Measurements from ENCODE around the gene TMEM132D.

The TMEM132D gene

GRCh38 chr12:129873111-129873832 is 30.6 kb downstream of the TMEM132D start:
- DNase-seq (ENCODE audit: low read depth in 2 of 3, low spot score in 1 of 3), result no peak

DNA sequence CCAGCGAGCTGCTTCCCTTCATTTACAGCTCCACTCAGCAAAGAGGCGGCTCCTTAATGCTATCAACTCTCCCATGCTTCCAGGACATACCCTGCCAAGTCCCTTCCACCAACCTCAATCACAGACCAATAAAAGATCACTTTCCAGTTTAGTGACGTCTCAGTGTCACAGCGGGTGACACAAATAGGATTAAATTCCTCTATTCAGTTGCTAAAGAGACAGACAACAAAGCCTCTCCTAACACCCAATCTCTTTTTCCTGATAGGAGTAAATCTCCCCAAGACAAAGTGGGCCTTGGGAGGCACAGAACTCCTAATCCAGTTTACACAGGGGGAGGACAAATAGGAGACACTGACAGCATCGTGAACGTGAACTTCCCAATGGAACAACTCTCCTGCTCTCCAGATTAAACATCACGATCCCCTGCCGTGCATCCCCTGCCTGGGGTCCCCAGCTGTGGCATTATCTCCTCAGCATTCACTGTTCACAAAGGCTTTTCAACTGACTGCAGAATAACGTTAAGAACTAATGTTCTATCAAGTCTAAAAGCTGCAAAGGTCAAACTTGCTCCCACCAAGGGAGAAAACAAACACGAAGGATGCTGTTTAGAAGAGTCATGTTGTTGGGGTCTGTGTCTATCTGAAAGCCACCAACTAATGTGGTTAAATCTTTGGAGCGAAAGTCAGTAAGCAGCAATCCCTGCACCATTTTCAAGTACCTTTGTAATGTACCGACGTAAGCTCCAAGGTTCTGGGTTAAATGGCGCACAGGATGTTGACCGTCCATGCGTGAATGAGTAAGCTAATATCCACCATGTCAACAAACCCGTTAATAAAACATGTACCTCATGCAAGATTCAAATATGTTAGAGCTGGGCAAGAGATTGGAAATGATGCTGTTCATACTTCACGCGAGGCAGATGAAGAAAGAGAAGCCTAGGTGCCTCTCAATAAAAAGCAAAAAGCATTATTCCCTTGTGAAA is 31.5 kb downstream of the TMEM132D start:
- DNase-seq (ENCODE audit: low read depth in 2 of 3, low spot score in 1 of 3), result no peak

DNA sequence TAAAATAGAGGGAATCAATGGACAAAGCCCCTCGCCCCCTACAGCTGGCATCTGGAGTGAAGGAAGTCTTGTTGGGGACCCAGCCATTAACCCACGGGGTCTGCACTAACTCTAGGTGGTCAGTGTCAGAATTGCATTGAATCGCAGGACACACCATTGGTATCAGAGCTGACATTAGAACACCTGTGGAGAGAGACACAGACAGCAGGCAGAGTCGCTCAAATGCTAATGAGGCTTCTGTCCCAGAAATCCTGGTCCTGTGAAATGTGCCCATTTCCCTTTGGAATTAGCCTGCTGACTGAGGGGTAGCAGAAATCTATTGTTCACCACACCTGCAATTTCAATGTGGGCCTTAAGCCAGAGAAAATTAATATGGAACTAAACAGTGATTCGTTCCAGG is 33.0 kb downstream of the TMEM132D start:
- DNase-seq (ENCODE audit: low read depth in 2 of 3, low spot score in 1 of 3), result no peak

DNA sequence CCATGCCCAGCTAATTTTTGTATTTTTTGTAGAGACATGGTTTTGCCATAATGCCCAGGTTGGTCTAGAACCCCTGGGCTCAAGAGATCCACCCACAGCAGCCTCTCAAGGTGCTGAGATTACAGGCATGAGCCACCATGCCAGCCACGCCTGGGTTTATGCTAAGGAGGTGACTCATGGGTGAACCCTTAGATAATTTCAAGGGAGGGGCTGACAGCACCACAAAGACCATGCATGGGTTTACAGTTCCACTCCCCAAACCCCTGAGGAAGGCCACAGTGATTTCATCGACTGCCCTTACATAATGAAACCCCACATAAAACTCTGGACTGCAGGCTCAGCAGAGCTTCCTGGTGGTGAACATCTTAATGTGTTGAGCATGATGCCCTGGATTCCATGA is 33.7 kb downstream of the TMEM132D start:
- DNase-seq (ENCODE audit: low read depth in 2 of 3, low spot score in 1 of 3), result no peak

DNA sequence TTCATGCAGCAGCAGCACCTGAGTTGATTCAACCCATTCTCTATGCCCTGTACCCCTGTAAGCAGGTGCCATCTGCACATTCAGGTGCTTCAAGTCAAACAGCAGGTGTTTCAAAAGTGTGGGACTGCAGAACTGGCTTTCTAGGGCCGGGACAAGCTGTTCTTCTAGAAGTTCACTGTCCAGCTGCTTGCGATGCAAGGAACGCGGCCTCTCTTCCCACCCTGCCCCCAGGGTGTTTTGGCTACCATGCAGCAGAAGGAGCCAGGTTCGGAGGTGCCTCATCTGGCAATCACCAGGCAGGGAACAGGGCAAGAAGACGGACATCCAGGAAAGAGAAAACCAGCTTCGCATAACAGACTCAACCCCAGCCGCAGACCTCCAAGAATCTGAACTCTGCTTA is 35.2 kb downstream of the TMEM132D start:
- no peak for DNase-seq (ENCODE audit: low read depth in 2 of 3, low spot score in 1 of 3)

DNA sequence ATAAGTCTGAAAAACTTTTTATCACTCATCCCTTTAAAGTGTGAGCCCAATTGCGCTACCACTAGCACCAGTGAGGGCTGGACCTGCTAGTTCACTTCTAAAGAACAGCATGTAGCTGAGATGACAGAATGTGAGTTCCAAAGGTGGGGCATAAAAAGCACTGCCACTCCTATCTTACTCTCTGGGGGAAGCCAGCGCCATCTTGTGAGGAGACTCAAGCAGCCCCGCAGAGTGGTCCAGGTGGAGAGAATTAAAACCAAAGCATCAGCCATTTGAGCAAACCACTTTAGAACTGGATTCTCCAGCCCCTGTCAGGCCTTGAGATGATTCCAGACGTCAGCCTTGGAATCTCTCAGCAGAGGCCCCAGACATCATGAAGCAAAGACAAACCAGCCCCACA is 39.9 kb downstream of the TMEM132D start:
- DNase-seq (ENCODE audit: low read depth in 2 of 3, low spot score in 1 of 3), result no peak

- DNase-seq (ENCODE audit: low read depth in 2 of 3, low spot score in 1 of 3), result no peak
These were observed 41.2 kb downstream of the TMEM132D start for GRCh38 chr12:129862561-129863175.

- no peak for DNase-seq (ENCODE audit: low read depth in 2 of 3, low spot score in 1 of 3)
These were observed 41.9 kb downstream of the TMEM132D start for GRCh38 chr12:129861951-129862350.

GRCh38 chr12:129854591-129854990 is 49.2 kb downstream of the TMEM132D start:
- no peak for DNase-seq (ENCODE audit: low read depth in 2 of 3, low spot score in 1 of 3)

GRCh38 chr12:129851296-129851695 is 52.5 kb downstream of the TMEM132D start:
- no peak for DNase-seq (ENCODE audit: low read depth in 2 of 3, low spot score in 1 of 3)

DNA sequence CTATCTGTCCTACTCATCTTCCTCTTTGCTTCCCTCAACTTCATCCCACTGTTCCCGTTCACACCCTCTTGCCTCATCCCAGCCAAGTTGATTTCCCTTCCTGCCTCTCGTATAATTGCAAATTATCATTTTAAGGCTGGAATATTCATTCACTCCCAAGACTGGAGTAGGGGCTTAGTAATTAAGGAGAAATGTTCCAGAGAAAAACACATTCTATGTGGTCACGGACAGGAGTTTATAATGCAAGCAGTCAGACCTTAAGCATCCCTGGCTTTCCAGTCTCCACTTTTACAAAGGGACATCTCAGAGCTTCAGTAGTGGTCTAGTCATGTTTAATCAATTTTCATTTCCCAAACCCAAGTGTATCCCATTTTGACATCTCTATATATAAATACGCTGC is 54.9 kb downstream of the TMEM132D start:
- no peak for DNase-seq (ENCODE audit: low read depth in 2 of 3, low spot score in 1 of 3)

DNA sequence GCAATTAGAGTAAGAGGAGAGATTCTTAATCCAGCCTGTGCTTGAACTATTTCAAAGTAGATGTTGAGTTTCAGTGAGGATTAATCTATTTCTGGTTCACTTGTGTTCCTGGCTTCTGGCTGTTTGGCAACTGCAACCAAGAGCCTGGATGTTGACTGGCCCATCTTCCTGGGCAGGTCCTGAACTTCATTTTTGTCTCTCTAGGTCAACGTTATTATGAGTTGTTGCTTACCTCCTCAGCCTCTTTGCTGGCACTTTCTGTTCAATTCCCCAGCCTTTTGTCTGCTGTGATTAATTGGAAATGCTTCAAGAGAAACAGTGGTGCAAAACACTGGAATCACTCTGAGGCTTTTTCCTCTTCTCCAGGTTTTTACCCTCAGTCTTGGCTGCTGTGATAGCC is 56.8 kb downstream of the TMEM132D start:
- no peak for DNase-seq (ENCODE audit: low read depth in 2 of 3, low spot score in 1 of 3)

DNA sequence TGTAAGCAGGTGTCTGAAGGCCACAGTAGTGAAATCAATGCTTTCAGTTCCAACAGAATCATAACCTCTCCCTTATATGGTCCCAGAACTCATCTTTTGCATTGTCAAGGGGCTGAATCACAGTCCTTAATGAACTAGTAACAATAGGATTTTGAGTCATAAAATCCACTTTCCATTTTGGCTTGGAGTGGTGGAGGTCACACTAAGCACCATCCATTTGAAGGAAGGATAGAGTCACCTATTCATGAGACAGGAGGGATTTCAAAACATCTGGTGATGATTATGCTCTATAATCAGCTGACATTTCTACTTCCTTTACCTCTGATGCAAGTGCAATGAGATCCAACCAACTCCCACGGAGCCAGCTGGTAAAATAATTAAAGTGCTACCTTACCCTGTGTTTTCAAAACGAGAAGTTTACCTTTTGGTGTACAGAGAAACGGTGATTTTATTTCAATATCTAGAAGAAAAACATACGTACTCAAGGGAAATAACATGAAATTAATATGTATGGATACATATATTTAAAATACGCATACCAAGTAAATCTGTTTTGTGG is 59.1 kb downstream of the TMEM132D start:
- DNase-seq (ENCODE audit: low read depth in 2 of 3, low spot score in 1 of 3), result no peak

DNA sequence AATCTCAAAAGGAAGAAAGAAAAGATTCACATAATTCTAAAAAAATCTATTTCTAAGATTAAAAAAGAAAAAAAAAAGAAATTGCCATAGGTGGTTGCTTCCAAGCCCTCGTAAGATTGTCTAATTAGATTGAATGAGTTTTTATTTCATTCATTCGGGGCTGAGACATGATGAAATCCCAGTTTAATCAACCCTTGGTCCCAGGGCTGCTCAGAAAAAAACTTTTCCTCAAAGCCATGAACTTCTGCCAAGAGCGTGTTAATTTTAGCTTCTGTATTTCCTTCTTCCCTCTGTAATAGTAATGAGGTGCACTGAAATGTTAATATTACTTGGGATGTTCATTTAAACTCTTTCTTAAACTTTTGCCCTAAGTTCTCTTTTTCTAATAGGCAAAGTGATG is 62.6 kb downstream of the TMEM132D start:
- no peak for DNase-seq (ENCODE audit: low read depth in 2 of 3, low spot score in 1 of 3)

- no peak for DNase-seq (ENCODE audit: low read depth in 2 of 3, low spot score in 1 of 3)
These were observed 63.5 kb downstream of the TMEM132D start for GRCh38 chr12:129840145-129840884.

GRCh38 chr12:129839679-129840078 is 64.1 kb downstream of the TMEM132D start:
- DNase-seq (ENCODE audit: low read depth in 2 of 3, low spot score in 1 of 3), result no peak

GRCh38 chr12:129831294-129831693 is 72.5 kb downstream of the TMEM132D start:
- no peak for DNase-seq (ENCODE audit: low read depth in 2 of 3, low spot score in 1 of 3)

DNA sequence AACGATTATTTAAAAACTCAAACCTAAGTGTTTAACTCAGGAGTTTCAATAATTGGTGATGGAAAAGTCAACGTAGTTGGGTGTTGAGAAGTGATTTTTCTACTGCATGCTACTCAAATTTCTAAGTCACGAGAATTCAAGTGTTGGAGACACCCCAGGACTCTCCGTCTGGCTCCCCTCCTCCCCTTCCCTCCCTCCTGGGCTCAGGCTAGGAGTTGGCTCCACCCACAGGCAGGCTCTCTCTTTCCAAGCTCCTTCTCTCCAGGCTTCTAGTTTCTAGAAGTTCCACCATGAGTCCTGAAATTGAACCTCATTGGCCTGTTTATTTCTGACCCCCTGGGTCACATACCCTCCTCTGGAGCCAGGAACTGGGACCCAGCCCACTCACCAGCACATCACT is 73.0 kb downstream of the TMEM132D start:
- no peak for DNase-seq (ENCODE audit: low read depth in 2 of 3, low spot score in 1 of 3)

- DNase-seq (ENCODE audit: low read depth in 2 of 3, low spot score in 1 of 3), result no peak
These were observed 75.9 kb downstream of the TMEM132D start for GRCh38 chr12:129827866-129828384.

GRCh38 chr12:129827102-129827865 is 76.5 kb downstream of the TMEM132D start:
- DNase-seq (ENCODE audit: low read depth in 2 of 3, low spot score in 1 of 3), result no peak

Data from stimulated activated CD4-positive, alpha-beta T cell treated with anti-CD3 and anti-CD28 coated beads, Interleukin-12 subunit alpha, Interleukin-12 subunit beta, amount 100 ng/mL, for 48 hours (primary cell).